Raji (cell line): Measurements from ENCODE around the gene AVPI1.

Experiments
- POLR2A ChIP-seq: IDR thresholded peaks from 2 replicates; pipeline ENCODE4 v1.6.1; 2011; ENCODE audit warnings: low read depth, low read length, control low read depth; ENCODE audit not compliant: insufficient read depth

AVPI1 gene

DNA sequence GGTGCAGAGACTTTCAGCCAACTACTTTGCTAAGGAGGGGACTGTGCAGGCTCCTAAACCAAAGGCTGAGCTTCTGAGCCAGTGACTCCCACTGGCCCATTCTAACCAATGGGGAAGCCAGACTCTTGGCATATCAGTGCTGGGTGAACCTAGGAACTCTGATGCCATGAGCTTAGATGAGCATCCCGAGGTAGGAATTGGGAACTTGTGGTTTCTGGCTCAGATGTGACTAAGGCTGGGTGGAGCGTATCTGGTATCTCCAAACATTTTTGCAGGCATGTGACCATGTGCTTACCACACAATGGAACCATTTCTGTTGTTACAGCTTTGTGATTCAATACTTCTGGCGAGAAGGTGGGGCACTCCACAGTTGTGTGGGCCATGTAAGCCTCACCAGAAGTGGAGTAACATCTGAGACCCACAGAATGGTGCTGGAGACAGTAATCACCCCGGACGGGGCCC lies 2.5 kb upstream of the AVPI1 start:
- TF ChIP-seq POLR2A, result no peak

- TF ChIP-seq POLR2A, result no peak
Measured at GRCh38 chr10:97687785-97688781, 1.0 kb upstream of the AVPI1 start.

DNA sequence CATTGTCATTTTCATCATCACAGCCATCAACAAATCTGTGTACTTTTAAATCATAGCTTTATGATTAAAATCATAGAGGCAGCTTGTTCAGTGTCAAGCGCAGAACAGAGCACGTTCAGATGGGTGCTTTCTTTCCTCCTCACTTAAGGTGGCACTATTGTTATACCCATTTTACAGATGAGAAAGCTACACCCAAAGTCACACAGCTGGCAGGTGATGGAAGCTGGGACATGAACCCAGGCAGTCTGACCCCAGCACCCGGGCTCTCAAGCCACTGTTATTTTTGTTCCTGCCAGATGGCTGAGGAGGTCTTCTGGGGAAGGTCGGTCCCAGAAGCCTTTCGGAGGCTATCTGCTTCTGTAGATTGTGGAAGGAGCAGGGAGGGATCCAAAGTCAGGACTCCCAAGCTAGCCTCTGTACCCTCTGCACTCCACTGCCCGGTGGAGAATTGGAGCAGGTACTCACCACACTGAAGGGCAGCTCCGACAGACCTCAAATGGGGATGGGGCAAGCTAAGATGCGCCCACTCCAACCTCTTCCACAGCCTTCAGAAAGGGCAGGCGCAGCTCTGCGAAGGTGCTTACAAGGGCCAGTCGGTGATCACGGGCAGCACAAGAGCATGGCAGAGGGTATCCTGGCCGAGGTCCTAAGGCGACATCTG lies 610 bp downstream of the AVPI1 start:
- no peak for TF ChIP-seq POLR2A

DNA sequence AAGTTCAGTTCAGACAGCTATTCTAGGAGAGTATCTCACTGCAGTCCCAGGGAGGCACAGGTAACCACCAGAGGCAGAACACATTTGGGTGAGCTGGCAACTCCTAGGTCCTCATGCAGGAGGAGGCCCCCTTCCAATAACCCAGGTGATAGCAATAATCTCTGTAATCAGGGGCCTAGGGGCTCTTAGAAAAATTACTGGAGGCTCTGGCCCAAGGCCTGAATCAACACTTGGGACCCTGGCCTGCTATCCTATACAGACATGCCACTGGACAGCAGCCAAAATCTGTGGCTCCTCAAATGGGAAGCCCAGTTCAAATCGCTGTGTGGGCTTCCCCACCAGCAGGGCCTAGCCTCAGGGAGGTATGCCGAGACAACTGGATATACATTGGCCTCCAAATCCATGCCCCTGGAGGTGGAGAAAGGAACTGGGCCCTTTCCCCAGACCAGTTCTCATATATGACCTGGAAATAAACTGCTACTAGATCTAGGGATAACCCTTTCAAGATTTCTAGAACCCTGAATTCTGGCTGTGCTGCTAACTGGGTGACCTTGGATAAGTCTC lies 1.6 kb downstream of the AVPI1 start:
- no peak for TF ChIP-seq POLR2A

DNA sequence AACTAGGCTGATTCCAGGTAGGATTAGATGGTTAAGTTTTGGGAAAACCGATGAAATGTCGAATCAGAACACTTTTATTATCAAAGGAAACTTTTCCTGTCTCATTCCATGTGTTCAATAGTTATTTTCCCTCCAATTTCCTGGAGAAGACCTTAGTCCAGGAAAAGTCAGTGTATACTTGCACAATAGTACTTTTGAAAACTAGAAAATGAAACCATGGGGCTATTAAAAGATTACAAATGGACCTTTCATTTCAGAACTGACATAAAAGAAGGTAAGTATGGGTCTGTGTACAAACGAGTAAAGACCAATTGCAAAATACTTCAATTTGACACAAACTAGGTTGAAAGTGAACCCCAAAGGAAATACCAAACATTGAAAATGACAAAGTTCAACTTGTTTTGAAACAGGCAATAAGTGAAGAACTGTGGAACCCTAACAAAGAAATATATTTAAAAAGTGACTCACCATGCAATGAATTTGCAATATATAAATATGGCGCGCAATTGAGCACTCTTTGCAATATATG lies 2.1 kb downstream of the AVPI1 start:
- TF ChIP-seq POLR2A, result no peak

- TF ChIP-seq POLR2A, result no peak
Measured at GRCh38 chr10:97683556-97684367, 3.3 kb downstream of the AVPI1 start.

DNA sequence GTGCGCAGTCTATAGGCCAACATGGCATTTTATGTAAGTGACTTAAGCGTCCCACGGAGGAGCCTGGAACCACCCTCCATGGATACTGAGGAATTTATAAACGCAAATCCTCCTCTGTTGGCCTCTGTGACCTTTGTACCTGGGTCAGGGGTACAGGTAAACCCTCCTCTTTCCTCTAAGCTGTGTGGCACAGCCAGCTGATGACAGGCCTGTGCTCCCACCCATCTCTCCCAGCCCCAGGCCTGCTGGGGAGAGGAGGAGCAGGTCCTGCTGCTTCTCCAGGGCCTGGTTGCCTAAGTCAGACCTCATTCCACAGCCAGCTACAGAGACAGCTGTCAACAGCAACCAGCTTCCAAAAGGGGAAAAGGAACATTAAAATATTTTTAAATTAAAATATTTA lies 5.0 kb downstream of the AVPI1 start:
- TF ChIP-seq POLR2A, result no peak

GRCh38 chr10:97679594-97679993 lies 7.4 kb downstream of the AVPI1 start:
- TF ChIP-seq POLR2A, result no peak

GRCh38 chr10:97676770-97677581 lies 10.1 kb downstream of the AVPI1 start:
- no peak for TF ChIP-seq POLR2A

DNA sequence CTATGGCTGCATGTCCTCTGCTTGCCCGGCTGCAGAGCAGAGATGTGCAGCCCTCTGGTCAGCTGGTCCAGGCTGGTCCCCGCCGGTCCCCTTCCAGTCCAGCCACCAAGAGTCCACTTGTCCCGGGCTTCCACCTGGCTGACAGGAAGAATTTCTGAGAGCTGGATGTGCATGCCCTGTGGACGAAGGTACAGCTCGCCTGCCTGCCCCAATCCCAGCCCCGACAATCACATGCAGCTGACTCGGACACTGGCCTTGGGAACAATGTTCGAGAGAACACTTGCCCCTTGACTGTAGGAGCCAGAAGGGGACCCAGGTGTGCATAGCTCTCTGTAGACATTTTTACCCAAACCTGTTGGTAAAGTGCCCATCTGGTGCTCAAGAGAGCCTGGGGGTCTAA lies 11.8 kb downstream of the AVPI1 start:
- TF ChIP-seq POLR2A, result no peak

DNA sequence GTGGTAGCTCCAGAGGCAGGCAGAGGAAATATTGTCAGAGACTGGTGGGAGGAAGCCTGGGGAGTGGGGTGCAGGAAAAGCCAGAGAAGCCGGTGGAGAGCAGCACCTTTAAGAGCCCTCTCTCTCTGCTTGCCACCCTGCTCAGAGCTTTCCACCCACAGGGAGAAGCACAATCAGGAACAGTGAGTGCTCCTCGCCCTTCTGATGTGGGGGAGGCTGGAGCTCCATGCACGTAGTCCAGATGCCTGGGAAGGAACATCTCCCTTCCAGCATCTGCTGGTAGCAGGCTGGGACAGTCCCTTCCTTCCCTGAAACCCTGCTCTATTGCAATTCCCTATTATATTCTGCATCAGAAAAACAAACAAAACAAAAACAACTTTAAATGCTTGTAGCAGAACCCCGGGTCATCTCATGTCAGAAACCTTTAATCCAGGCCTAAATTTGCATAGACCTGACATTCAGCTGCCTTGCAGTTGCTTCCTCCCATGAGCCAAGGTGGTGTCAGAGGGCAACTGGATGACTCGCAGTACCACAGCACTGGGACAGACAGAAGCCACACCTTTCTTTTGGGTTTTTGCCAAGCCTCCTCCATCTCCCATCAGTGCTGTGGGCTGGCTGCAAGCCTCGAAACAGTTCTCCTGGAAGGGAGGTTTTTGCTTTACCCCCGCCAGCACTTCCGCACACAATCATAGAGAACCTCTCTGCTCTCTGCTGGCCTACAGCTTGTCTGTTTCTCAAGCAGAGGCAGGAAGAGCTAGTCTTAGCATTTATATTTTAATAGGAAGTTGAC lies 13.1 kb downstream of the AVPI1 start:
- no peak for TF ChIP-seq POLR2A

- TF ChIP-seq POLR2A, result no peak
Measured at GRCh38 chr10:97669571-97669970, 17.5 kb downstream of the AVPI1 start.

- no peak for TF ChIP-seq POLR2A
Measured at GRCh38 chr10:97667463-97667862, 19.6 kb downstream of the AVPI1 start.
